Ishikawa (cell line): ENCODE results near the gene BHLHA15.

Experiments used
- CEBPB ChIP-seq: IDR thresholded peaks from 2 replicates; pipeline ENCODE4 v1.6.1; 2012
- EP300 ChIP-seq: IDR thresholded peaks from 2 replicates; pipeline ENCODE4 v1.6.1; 2012; ENCODE audit warnings: borderline replicate concordance
- FOXM1 ChIP-seq: IDR thresholded peaks from 2 replicates; pipeline ENCODE4 v1.6.1; 2012; ENCODE audit warnings: low read depth, borderline replicate concordance
- NFIC ChIP-seq: IDR thresholded peaks from 2 replicates; pipeline ENCODE4 v1.6.1; 2012
- RAD21 ChIP-seq: IDR thresholded peaks from 2 replicates; pipeline ENCODE4 v1.6.1; 2012; ENCODE audit warnings: low read depth
- REST ChIP-seq: IDR thresholded peaks from 2 replicates; pipeline ENCODE4 v1.6.1; 2012; ENCODE audit warnings: low read depth, mild to moderate bottlenecking
- TAF1 ChIP-seq: IDR thresholded peaks from 2 replicates; pipeline ENCODE4 v1.6.1; 2012; ENCODE audit warnings: low read depth, mild to moderate bottlenecking
- TEAD4 ChIP-seq: IDR thresholded peaks from 2 replicates; pipeline ENCODE4 v1.6.1; 2012
- YY1 ChIP-seq: IDR thresholded peaks from 2 replicates; pipeline ENCODE4 v1.6.1; 2012; ENCODE audit warnings: low read depth
- ZBTB7A ChIP-seq: IDR thresholded peaks from 2 replicates; pipeline ENCODE4 v1.6.1; 2012; ENCODE audit warnings: low read depth

DNA sequence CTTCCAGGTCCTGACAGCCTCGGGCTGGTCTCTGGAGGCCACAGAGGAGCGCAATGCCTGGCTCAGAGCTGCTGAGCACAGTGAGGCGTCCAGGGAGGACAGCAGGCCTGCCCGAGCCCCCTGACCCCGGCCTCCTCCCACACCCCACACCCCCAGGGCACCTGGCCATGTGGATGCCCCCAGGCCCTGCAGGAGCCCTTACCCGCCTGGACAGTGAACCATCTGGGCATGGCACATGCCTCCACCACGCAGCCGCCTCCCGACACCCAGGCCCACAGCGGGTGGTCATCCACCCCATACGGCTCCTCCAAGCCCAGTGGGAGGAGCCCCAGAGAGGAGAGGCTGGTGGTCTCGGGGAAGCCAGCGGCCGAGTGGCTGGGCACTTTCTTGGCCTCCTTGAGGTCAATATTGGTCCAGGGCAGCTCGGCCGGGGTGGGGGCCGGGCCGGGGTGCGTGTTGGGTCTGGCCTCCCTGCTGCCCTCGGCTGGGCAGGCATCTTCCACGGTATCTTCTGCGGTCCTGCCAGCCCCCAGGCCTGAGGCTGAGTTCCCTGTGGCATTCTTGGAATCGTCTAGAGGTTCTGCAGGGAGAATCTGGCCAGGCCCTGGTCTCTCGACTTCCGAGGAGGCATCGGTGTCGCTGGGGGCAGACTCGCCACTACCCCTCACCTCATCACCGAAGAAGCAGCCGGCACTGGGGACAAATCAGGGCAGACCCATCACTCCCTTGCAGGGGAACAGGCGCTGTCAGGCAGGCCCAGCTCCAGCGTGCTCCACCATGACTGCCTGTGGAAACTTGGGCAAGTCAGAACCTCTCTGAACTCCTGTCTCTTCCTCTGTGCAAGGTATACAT lies 22.2 kb downstream of the BHLHA15 start:
- no peak for TF ChIP-seq REST
- no peak for TF ChIP-seq TAF1
- no peak for TF ChIP-seq EP300
- TF ChIP-seq RAD21: no peak
- TF ChIP-seq CEBPB: no peak
- no peak for TF ChIP-seq NFIC
- no peak for TF ChIP-seq YY1
- TF ChIP-seq FOXM1: no peak
- no peak for TF ChIP-seq TEAD4
- no peak for TF ChIP-seq ZBTB7A
